ENCODE data around the gene MFAP3.

DNA sequence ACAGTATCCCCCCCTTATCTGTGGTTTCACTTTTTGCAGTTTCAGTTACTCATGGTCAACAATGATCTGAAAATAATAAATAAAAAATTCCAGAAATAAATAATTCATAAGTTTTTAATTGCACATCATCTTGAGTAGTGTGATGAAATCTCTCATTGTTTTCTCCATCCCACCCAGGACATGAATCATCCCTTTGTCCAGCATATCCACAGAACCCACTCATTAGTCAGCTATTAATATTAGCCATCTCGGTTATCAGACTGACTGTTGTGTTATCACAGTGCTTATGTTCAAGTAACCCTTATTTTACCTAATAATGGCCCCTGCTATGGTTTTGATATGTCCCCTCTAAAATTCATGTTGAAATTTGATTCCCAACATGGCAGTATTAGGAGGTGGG, 40.8 kb upstream of the MFAP3 start:
- TF ChIP-seq GABPA (IDR thresholded peaks at IDR 0.05; ENCODE audit: low read depth) = no peak
- TF ChIP-seq SKIL (IDR thresholded peaks at IDR 0.05; ENCODE audit: low read depth, poor library complexity, severe bottlenecking) = no peak
- TF ChIP-seq, protein P1, sequence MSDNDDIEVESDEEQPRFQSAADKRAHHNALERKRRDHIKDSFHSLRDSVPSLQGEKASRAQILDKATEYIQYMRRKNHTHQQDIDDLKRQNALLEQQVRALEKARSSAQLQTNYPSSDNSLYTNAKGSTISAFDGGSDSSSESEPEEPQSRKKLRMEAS (IDR thresholded peaks at IDR 0.05; ENCODE audit: low read depth, low read length) = no peak

Data from GM12878 (cell line).